HG03060 (cell line): ENCODE measurements around the gene GRM1.

Experiments
- ATAC-seq: cut with Tn5 transposase; IDR thresholded peaks from one replicate; pipeline ENCODE4 v1.9.1; 2021; ENCODE audit warnings: low read depth, moderate number of reproducible peaks; ENCODE audit not compliant: unreplicated experiment

GRM1 gene

GRCh38 chr6:146095481-146095880 lies 66.6 kb downstream of the GRM1 start:
- no peak for ATAC-seq

- ATAC-seq: no peak
Observed at GRCh38 chr6:146097586-146097985, 68.7 kb downstream of the GRM1 start.

- ATAC-seq: no peak
Observed at GRCh38 chr6:146100776-146101175, 71.9 kb downstream of the GRM1 start.

- no peak for ATAC-seq
Observed at GRCh38 chr6:146103416-146104072, 74.7 kb downstream of the GRM1 start.

- ATAC-seq: no peak
Observed at GRCh38 chr6:146106532-146106931, 77.7 kb downstream of the GRM1 start.

- no peak for ATAC-seq
Observed at GRCh38 chr6:146110990-146111389, 82.1 kb downstream of the GRM1 start.

GRCh38 chr6:146111881-146112450 lies 83.1 kb downstream of the GRM1 start:
- ATAC-seq: no peak

- ATAC-seq: no peak
Observed at GRCh38 chr6:146113084-146113623, 84.3 kb downstream of the GRM1 start.

GRCh38 chr6:146123616-146124015 lies 94.8 kb downstream of the GRM1 start:
- no peak for ATAC-seq

- no peak for ATAC-seq
Observed at GRCh38 chr6:146127447-146128215, 98.8 kb downstream of the GRM1 start.

- no peak for ATAC-seq
Observed at GRCh38 chr6:146133866-146134265, 105.0 kb downstream of the GRM1 start.

GRCh38 chr6:146135167-146135566 lies 106.3 kb downstream of the GRM1 start:
- no peak for ATAC-seq

GRCh38 chr6:146146836-146147235 lies 118.0 kb downstream of the GRM1 start:
- no peak for ATAC-seq

GRCh38 chr6:146149770-146150169 lies 120.9 kb downstream of the GRM1 start:
- no peak for ATAC-seq

GRCh38 chr6:146153040-146153758 lies 124.3 kb downstream of the GRM1 start:
- peak; percentile 97 for ATAC-seq

- no peak for ATAC-seq
Observed at GRCh38 chr6:146154197-146154596, 125.3 kb downstream of the GRM1 start.

GRCh38 chr6:146161664-146162063 lies 132.8 kb downstream of the GRM1 start:
- no peak for ATAC-seq

GRCh38 chr6:146169872-146170271 lies 141.0 kb downstream of the GRM1 start:
- no peak for ATAC-seq

- no peak for ATAC-seq
Observed at GRCh38 chr6:146177785-146178184, 148.9 kb downstream of the GRM1 start.

GRCh38 chr6:146183831-146184230 lies 155.0 kb downstream of the GRM1 start:
- ATAC-seq: no peak

- no peak for ATAC-seq
Observed at GRCh38 chr6:146184701-146185100, 155.8 kb downstream of the GRM1 start.
